ENCODE results near the gene WDR7. TPM values are rescaled to one million over a fixed set of nuclear protein-coding genes. Genes with fewer than 3 reads are reported as not detected.

WDR7 gene
- total RNA-seq, 1 donor from 2014 or later, result 13.5 TPM

GRCh38 chr18:56945171-56946083 is 294.3 kb downstream of the WDR7 start:
- no peak for TF ChIP-seq CTCF (IDR thresholded peaks at IDR 0.05)
- intact Hi-C loops (cut with DNase I), result no loop called here
- Histone ChIP-seq H3K27ac (no peak overlapping the region), H3K4me1 (no peaks in the 10 kb centered on the region), H3K9me3 (no peaks in the 10 kb centered on the region), H3K27me3 (no peaks in the 10 kb centered on the region), H3K36me3 (no peaks in the 10 kb centered on the region), H3K4me3 (no peak overlapping the region)
- DNase-seq (ENCODE audit: low spot score in 2 of 2), result no peak

GRCh38 chr18:56947236-56947635 is 296.1 kb downstream of the WDR7 start:
- no peaks in the 10 kb centered on the region for H3K36me3 ChIP-seq
- no peak overlapping the region for H3K4me3 ChIP-seq
- intact Hi-C loops (cut with DNase I), result no loop called here
- no peak for DNase-seq (ENCODE audit: low spot score in 2 of 2)
- H3K27me3 ChIP-seq, result no peaks in the 10 kb centered on the region
- no peak overlapping the region for H3K27ac ChIP-seq
- H3K4me1 ChIP-seq, result no peaks in the 10 kb centered on the region
- TF ChIP-seq CTCF (IDR thresholded peaks at IDR 0.05), result no peak
- H3K9me3 ChIP-seq, result no peaks in the 10 kb centered on the region

DNA sequence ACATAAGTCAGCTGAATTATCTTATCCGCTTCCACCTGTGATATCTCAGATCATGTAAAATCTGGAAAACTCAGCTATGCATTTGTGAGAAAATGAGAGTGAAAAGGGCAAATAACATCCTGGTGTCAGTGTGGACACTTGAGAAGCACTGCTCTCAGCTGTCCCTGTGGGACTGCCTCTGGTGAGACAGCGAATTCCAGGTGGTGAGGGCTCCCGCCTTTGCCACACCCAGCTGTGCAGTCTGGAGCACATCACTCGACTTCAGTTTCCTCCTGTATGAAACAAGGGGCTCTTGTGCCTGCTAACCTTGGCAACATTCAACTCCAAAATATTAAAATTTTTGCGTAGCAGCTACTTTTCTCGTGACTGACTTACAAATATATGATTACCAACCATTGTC is 300.9 kb downstream of the WDR7 start:
- H3K4me3 ChIP-seq, result no peak overlapping the region
- H3K36me3 ChIP-seq, result no peaks in the 10 kb centered on the region
- H3K27ac ChIP-seq, result no peak overlapping the region
- intact Hi-C loops (cut with DNase I), result no loop called here
- no peak for TF ChIP-seq CTCF (IDR thresholded peaks at IDR 0.05)
- H3K27me3 ChIP-seq, result no peaks in the 10 kb centered on the region
- no peaks in the 10 kb centered on the region for H3K9me3 ChIP-seq
- H3K4me1 ChIP-seq, result no peaks in the 10 kb centered on the region
- DNase-seq (ENCODE audit: low spot score in 2 of 2), result no peak

DNA sequence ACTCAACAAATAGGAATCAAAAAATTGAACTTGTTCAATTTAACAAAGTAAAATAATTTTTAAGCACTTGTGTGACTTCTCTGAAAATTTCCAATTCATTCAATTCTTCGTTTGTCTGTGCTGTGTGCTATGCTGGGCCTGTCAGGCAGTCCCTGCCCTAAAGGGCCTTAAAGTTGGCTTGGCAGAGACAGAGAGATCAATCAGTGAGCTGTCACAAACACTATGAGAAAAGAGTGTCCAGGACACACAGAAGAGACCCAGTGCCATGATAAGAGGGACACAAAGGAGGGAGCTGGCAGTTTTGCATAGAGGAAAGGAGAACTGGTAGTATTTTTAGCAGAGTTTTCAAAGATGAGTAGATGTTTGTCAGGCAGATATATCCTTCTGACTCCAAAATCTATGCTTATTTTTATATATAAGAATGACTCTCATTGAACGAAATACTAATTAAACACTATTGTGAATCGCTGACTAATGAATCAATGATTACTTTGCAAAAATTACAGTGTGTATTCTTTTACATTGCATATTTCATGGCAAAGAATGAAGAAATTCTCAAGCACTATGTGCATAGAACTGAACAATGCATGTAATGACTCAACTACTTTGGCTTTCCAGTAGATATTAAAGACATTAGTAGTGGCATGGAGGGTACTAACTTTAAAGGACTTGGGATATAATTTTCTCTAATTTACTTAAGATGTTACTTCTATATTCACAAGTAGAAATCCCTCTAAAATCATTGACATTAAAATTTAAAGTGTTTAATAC is 302.5 kb downstream of the WDR7 start:
- TF ChIP-seq CTCF (IDR thresholded peaks at IDR 0.05), result no peak
- H3K4me1 ChIP-seq, result no peaks in the 10 kb centered on the region
- no peak overlapping the region for H3K4me3 ChIP-seq
- H3K27me3 ChIP-seq, result no peaks in the 10 kb centered on the region
- no peak overlapping the region for H3K27ac ChIP-seq
- no peaks in the 10 kb centered on the region for H3K36me3 ChIP-seq
- intact Hi-C loops (cut with DNase I), result no loop called here
- no peaks in the 10 kb centered on the region for H3K9me3 ChIP-seq
- no peak for DNase-seq (ENCODE audit: low spot score in 2 of 2)

DNA sequence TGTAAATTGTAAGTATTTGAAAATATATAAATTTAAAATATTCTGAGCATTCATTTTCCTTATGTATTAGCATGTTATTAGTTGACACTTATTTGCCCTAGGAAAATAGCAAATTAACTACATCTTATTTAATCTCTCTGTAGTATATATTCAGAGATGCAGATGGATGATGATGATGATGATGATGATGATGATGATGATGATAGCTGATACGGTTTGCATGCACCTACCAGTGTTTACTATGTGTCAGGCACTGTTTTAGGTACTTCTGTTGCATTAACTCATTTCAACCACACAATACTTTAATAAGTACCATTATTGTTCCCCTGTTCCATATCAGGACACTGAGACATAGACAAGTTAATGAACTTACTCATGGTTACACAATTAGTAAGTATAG is 304.3 kb downstream of the WDR7 start:
- no peak overlapping the region for H3K27ac ChIP-seq
- TF ChIP-seq CTCF (IDR thresholded peaks at IDR 0.05), result no peak
- DNase-seq (ENCODE audit: low spot score in 2 of 2), result no peak
- H3K27me3 ChIP-seq, result no peaks in the 10 kb centered on the region
- H3K9me3 ChIP-seq, result no peaks in the 10 kb centered on the region
- no peak overlapping the region for H3K4me3 ChIP-seq
- intact Hi-C loops (cut with DNase I), result no loop called here
- peaks cover 0 to 2% of the 10 kb centered on the region in 2 donors for H3K36me3 ChIP-seq
- no peaks in the 10 kb centered on the region for H3K4me1 ChIP-seq

All from ascending aorta (tissue), 2 donors.